ENCODE results near the gene HDDC3. TPM values are rescaled to one million over a fixed set of nuclear protein-coding genes. Genes with fewer than 3 reads are reported as not detected.

Gene HDDC3
- total and polyA plus RNA-seq, 2 experiments from 2014 or later: 9.7 to 11.1 TPM

DNA sequence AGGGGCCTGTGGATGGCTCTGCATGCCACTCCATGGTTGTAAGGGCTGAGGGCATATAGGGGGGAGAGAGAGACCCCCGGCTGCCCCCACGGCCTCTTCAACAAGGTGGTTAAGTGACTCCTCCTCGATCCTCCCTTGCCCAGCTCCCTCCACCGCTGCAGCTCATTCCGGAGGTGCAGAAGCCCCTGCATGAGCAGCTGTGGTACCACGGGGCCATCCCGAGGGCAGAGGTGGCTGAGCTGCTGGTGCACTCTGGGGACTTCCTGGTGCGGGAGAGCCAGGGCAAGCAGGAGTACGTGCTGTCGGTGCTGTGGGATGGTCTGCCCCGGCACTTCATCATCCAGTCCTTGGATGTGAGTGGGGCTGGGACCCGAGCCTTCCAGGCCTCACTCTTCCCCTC lies 41.5 kb downstream of the HDDC3 start:
- Histone ChIP-seq H3K9ac (no peak overlapping the region), H3K36me3 (ENCODE audit: low read depth) (no peaks in the 10 kb centered on the region), H3K4me2 (ENCODE audit: unreplicated experiment) (no peak overlapping the region), H3K4me1 (ENCODE audit: insufficient read depth) (no peaks in the 10 kb centered on the region), H3K4me3 (no peak overlapping the region), H3K27ac (no peak overlapping the region), H3K9me3 (ENCODE audit: low read depth) (no peaks in the 10 kb centered on the region), H3K9me2 (ENCODE audit: insufficient read depth) (no peaks in the 10 kb centered on the region), H3F3A (ENCODE audit: insufficient read depth) (no peaks in the 10 kb centered on the region), H2AFZ (no peak overlapping the region), H3K27me3 (replicated peaks; ENCODE audit: insufficient read depth) (no peaks in the 10 kb centered on the region), H4K20me1 (ENCODE audit: insufficient read depth) (no peaks in the 10 kb centered on the region), H3K79me2 (ENCODE audit: insufficient read depth) (no peaks in the 10 kb centered on the region)
- in situ Hi-C loops (cut with MboI): loop anchor here (25.0 kb wide), 1 partner anchor 579 kb away; no protein-coding TSS in a partner anchor
- TF ChIP-seq EZH2phosphoT487 (IDR thresholded peaks at IDR 0.05; ENCODE audit: insufficient read depth, low read depth): no peak
- TF ChIP-seq EZH2 (IDR thresholded peaks at IDR 0.05; ENCODE audit: insufficient read depth, poor library complexity, severe bottlenecking): no peak
- 74 to 78% methylated on average over 8 to 12 of the region's 12 CpGs for WGBS, 2 experiments (ENCODE audit: low coverage in 1 of 2, low lambda C conversion rate in 2 of 2, missing lambda C conversion rate in 2 of 2)
- DNase-seq: no peak

DNA sequence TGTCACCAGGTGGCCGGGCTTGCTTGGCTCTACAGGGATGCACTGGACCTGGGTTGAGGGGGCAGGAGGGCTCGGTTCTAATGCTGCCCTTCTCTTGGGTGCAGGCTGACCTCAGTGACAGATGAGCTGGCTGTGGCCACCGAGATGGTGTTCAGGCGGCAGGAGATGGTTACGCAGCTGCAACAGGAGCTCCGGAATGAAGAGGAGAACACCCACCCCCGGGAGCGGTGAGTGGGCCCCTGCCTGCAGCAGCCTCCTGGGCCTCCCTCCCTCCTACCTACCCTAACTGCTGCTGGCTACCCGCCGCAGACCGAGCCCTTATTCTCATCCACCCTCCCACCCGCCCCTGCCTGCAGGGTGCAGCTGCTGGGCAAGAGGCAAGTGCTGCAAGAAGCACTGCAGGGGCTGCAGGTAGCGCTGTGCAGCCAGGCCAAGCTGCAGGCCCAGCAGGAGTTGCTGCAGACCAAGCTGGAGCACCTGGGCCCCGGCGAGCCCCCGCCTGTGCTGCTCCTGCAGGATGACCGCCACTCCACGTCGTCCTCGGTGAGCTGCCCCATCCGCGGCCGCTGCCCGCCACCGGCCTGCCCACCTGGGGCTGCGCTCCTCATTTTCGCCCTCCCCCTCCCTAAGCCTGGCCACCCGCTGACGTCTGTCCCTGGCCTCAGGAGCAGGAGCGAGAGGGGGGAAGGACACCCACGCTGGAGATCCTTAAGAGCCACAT lies 42.5 kb downstream of the HDDC3 start:
- 0 out of 2 replicates have a peak, but pooled peaks cover 6% of the 10 kb centered on the region for H3F3A ChIP-seq (ENCODE audit: insufficient read depth)
- in situ Hi-C loops (cut with MboI): loop anchor here (10.0 to 25.0 kb wide), 2 partner anchors 235 to 578 kb away; no protein-coding TSS in a partner anchor
- no peak for DNase-seq

DNA sequence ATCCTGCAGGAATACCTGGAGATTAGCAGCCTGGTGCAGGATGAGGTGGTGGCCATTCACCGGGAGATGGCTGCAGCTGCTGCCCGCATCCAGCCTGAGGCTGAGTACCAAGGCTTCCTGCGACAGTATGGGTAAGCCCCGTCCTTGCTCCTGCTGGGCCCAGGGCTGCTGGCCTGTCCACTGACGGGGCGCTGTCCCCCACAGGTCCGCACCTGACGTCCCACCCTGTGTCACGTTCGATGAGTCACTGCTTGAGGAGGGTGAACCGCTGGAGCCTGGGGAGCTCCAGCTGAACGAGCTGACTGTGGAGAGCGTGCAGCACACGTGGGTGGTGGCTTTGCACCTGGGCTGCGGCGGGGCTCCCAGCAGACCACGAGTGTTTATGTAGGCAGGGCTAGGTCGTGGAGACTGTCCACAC lies 43.0 kb downstream of the HDDC3 start:
- 92 to 95% methylated on average over 18 of the region's 18 CpGs for WGBS, 2 experiments (ENCODE audit: low coverage in 1 of 2, low lambda C conversion rate in 2 of 2, missing lambda C conversion rate in 2 of 2)
- no peaks in the 10 kb centered on the region for H3K27me3 ChIP-seq (replicated peaks; ENCODE audit: insufficient read depth)
- H3F3A ChIP-seq (ENCODE audit: insufficient read depth): 0 out of 2 replicates have a peak, but pooled peaks cover 6% of the 10 kb centered on the region
- in situ Hi-C loops (cut with MboI): loop anchor here (10.0 to 25.0 kb wide), 2 partner anchors 235 to 577 kb away; no protein-coding TSS in a partner anchor
- no peaks in the 10 kb centered on the region for H4K20me1 ChIP-seq (ENCODE audit: insufficient read depth)
- no peaks in the 10 kb centered on the region for H3K9me2 ChIP-seq (ENCODE audit: insufficient read depth)
- H3K36me3 ChIP-seq (ENCODE audit: low read depth): no peaks in the 10 kb centered on the region
- no peak overlapping the region for H3K4me2 ChIP-seq (ENCODE audit: unreplicated experiment)
- H3K9ac ChIP-seq: no peak overlapping the region
- no peak for TF ChIP-seq EZH2phosphoT487 (IDR thresholded peaks at IDR 0.05; ENCODE audit: insufficient read depth, low read depth)
- TF ChIP-seq EZH2 (IDR thresholded peaks at IDR 0.05; ENCODE audit: insufficient read depth, poor library complexity, severe bottlenecking): no peak
- no peak overlapping the region for H3K27ac ChIP-seq
- DNase-seq: no peak
- no peaks in the 10 kb centered on the region for H3K79me2 ChIP-seq (ENCODE audit: insufficient read depth)
- no peak overlapping the region for H3K4me3 ChIP-seq
- H3K9me3 ChIP-seq (ENCODE audit: low read depth): no peaks in the 10 kb centered on the region
- no peak overlapping the region for H2AFZ ChIP-seq
- peaks cover 2% of the 10 kb centered on the region; the same call in 1 of the 2 replicates for H3K4me1 ChIP-seq (ENCODE audit: insufficient read depth)

More for the DNA sequence above, 42.5 kb downstream of the HDDC3 start:
- Histone ChIP-seq H3K4me1 (ENCODE audit: insufficient read depth) (no peaks in the 10 kb centered on the region), H3K4me3 (no peak overlapping the region), H4K20me1 (ENCODE audit: insufficient read depth) (no peaks in the 10 kb centered on the region), H3K9me3 (ENCODE audit: low read depth) (no peaks in the 10 kb centered on the region), H3K36me3 (ENCODE audit: low read depth) (no peaks in the 10 kb centered on the region), H3K79me2 (ENCODE audit: insufficient read depth) (no peaks in the 10 kb centered on the region), H2AFZ (no peak overlapping the region), H3K27ac (no peak overlapping the region), H3K27me3 (replicated peaks; ENCODE audit: insufficient read depth) (no peaks in the 10 kb centered on the region), H3K4me2 (ENCODE audit: unreplicated experiment) (no peak overlapping the region), H3K9me2 (ENCODE audit: insufficient read depth) (no peaks in the 10 kb centered on the region), H3K9ac (no peak overlapping the region)
- TF ChIP-seq EZH2 (IDR thresholded peaks at IDR 0.05; ENCODE audit: insufficient read depth, poor library complexity, severe bottlenecking) (no peak), EZH2phosphoT487 (IDR thresholded peaks at IDR 0.05; ENCODE audit: insufficient read depth, low read depth) (no peak)
- 92 to 95% methylated on average over 28 to 31 of the region's 31 CpGs for WGBS, 2 experiments (ENCODE audit: low coverage in 1 of 2, low lambda C conversion rate in 2 of 2, missing lambda C conversion rate in 2 of 2)

DNA sequence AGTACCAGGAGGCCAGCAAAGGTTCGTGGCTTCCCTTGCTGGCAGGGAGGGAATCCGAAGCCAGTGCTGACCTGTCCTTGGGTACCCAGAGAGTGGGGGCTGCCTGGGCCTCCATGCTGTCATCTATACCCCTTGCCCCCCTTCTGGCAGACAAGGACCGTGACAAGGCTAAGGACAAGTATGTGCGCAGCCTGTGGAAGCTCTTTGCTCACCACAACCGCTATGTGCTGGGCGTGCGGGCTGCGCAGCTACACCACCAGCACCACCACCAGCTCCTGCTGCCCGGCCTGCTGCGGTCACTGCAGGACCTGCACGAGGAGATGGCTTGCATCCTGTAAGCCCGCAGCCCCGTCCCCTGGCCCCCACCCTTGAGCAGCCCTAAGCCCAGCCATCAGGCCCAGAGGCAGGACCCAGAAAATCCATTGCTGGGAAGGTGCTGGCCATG lies 45.3 kb downstream of the HDDC3 start:
- Histone ChIP-seq H3K4me3 (no peak overlapping the region), H4K20me1 (ENCODE audit: insufficient read depth) (no peaks in the 10 kb centered on the region), H2AFZ (no peak overlapping the region), H3K4me1 (ENCODE audit: insufficient read depth) (peaks cover 4% of the 10 kb centered on the region; the same call in 1 of the 2 replicates), H3K9me2 (ENCODE audit: insufficient read depth) (no peaks in the 10 kb centered on the region), H3K4me2 (ENCODE audit: unreplicated experiment) (no peak overlapping the region), H3K36me3 (ENCODE audit: low read depth) (no peaks in the 10 kb centered on the region), H3K9ac (no peak overlapping the region), H3K79me2 (ENCODE audit: insufficient read depth) (no peaks in the 10 kb centered on the region), H3K27me3 (replicated peaks; ENCODE audit: insufficient read depth) (no peaks in the 10 kb centered on the region), H3K9me3 (ENCODE audit: low read depth) (no peaks in the 10 kb centered on the region), H3F3A (ENCODE audit: insufficient read depth) (0 out of 2 replicates have a peak, but pooled peaks cover 6% of the 10 kb centered on the region), H3K27ac (no peak overlapping the region)
- WGBS, 2 experiments (ENCODE audit: low coverage in 1 of 2, low lambda C conversion rate in 2 of 2, missing lambda C conversion rate in 2 of 2): 75 to 91% methylated on average over 9 to 13 of the region's 13 CpGs
- no peak for DNase-seq
- in situ Hi-C loops (cut with MboI): loop anchor here (10.0 to 25.0 kb wide), 2 partner anchors 232 to 575 kb away; no protein-coding TSS in a partner anchor
- TF ChIP-seq EZH2 (IDR thresholded peaks at IDR 0.05; ENCODE audit: insufficient read depth, poor library complexity, severe bottlenecking): no peak
- no peak for TF ChIP-seq EZH2phosphoT487 (IDR thresholded peaks at IDR 0.05; ENCODE audit: insufficient read depth, low read depth)
